ENCODE results near the gene UBQLN4. TPM values are rescaled to one million over a fixed set of nuclear protein-coding genes. Genes with fewer than 3 reads are reported as not detected.
"Not testable (repeated sequence)": the region's sequence is repeated elsewhere in the genome, so short reads cannot be mapped to it uniquely, and the experiment has no call there.

Gene UBQLN4
- total and polyA plus RNA-seq, 5 experiments from 2014 or later: 6.9 to 34.8 (median 9.7) TPM

DNA sequence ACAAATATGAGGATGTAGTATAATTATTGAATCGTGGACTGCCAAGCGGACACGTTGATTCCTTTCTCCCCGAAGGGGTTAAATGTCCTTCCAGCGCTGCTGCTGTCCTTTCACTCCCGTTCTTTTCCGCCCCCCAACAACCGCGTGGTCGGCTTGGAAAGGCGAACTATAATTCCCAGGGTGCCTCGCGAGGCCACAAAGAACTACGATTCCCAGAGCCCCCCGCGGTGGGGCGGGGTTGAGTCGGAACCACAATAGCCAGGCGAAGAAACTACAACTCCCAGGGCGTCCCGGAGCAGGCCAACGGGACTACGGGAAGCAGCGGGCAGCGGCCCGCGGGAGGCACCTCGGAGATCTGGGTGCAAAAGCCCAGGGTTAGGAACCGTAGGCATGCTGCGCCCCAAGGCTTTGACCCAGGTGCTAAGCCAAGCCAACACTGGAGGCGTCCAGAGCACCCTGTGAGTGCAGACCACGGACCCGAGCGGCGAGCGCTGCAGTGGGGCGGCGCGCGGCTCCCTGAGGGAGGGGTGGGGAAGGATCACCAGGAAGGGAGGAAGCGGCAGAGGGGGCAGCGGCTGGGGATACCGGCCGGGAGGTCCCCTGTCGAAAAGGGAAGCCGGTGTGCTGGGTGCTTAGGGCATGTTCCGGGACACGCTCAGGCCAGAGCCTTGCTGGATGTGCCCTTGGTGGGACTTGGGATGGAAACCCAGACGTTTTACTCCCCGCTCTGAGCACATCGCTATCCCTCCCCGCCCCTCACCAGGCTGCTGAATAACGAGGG lies 1.1 kb upstream of the UBQLN4 start, which contains the start of gene LAMTOR2:
Gene LAMTOR2 (plus strand): TSS at position 283 of the 781 bp plus-strand sequence. CDS start 108 bp downstream, at position 391.
- Mint-ChIP-seq H3K36me3 (peaks cover 0 to 16% (median 0%) of the 10 kb centered on the region in 3 donors), H3K27me3 (no peaks in the 10 kb centered on the region), H3K27ac (peak within 1 kb of the TSS; percentile 81 to 97 (median 94)), H3K9me3 (no peaks in the 10 kb centered on the region), H3K4me3 (peak within 1 kb of the TSS; percentile 90 to 100 (median 96)), H3K4me1 (peaks cover 20 to 39% (median 36%) of the 10 kb centered on the region in 4 donors)
- ATAC-seq (peak; percentile 79 to 83), DNase-seq (peak; percentile 89 to 96 (median 93))
- POLR2A ChIA-PET: interaction anchor here (0.7 to 1.9 kb wide), 2 partner anchors 34 to 78 kb away, joined by 3 to 12 read pairs; partner anchors contain the start of gene SSR2

DNA sequence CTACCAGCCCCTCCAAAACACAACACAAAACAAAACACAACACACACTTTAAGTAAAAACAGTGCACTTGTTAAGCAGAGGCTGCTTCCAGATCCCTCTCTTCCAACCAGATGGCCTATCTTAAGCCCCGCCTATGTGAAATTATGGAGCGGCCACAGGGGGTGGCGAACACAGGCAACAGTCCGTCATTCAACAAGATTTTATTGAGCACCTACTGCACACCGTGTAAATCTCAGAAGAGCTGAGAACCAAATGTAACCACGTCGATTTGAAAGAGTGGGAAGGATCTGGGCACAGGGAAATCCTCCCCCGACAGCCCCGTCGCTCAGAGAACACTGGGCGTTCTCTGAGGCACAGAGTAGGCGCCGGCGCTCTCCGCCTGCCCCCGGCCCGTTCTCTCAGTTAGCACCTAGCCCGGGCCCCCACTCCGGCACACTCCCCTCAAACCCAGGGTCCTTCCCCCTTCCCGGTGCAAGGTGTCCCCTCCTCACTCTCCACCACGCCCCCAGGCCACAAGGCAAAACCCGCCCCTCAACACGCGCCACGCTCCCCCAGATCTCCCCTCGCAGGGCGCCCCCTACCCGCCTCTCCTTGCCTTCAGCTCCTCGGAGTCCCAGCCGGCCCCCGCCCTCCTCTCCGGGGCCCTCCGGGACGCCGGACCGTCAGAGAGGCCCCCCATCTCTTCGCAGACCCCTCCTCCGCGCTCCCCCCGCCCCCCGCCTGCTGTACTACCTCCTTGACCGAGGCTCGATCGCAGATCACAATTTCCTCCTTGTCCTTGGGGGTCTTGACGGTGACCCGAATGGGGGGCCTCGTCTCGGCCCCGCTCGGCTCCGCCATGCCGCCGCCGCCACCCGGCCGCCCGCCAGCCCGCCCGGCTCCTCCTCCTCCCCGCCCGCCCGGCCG lies 483 bp downstream of the UBQLN4 start:
- H3K9me3 Mint-ChIP-seq: no peaks in the 10 kb centered on the region
- POLR2A ChIA-PET: interaction anchor here (0.6 to 1.9 kb wide), 5 partner anchors 31 to 972 kb away, joined by 3 to 12 read pairs (median 4); partner anchors contain the start of genes KHDC4 and SSR2
- peak; percentile 51 to 52 for ATAC-seq

DNA sequence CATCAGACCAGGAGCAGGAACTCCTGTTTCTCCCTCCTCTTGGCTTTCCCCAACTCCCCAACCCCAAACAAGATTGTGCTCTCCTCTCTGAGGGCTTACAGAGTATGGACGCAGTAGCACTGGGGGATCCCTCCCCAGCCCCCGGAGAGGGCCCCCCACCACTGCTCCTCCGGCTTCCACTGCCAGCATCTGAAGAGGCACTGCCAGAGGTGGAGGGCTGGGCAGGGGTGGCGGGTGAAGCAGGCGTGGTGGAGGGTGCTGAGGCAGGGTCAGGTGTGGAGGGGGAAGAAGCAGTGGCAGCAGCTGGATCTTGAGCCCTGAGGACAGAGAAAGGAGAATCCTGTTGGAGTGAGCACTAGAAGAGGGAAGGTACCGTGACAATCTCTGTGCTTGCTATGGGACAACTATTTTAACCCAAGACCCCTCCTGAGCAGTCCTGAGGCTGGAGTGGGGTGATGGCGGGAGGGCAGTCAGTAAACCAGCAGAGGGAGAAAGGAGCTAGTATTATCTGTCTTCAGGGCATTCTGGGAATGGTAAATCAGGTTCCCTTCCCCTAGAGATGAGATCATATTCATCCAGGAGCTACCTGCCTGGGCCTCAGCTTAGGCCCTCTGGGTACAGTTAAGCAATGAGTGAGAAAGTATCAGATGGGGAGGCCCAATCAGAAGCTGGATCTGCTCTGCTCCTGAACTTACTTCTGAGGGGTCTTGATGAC lies 2.4 kb downstream of the UBQLN4 start:
- peak overlapping the region in 5 of 10 donors; percentile 5 to 72 (median 22) for H3K4me3 Mint-ChIP-seq

More for the DNA sequence above, 483 bp downstream of the UBQLN4 start:
- H3K27ac Mint-ChIP-seq: peak overlapping the region; percentile 58 to 91 (median 88)
- peaks cover 20 to 39% (median 36%) of the 10 kb centered on the region in 4 donors for H3K4me1 Mint-ChIP-seq
- no peaks in the 10 kb centered on the region for H3K27me3 Mint-ChIP-seq
- peak; percentile 59 to 87 (median 68) for DNase-seq
- peaks cover 0 to 23% (median 0%) of the 10 kb centered on the region in 3 donors for H3K36me3 Mint-ChIP-seq
- H3K4me3 Mint-ChIP-seq: peak overlapping the region; percentile 86 to 100 (median 92)

DNA sequence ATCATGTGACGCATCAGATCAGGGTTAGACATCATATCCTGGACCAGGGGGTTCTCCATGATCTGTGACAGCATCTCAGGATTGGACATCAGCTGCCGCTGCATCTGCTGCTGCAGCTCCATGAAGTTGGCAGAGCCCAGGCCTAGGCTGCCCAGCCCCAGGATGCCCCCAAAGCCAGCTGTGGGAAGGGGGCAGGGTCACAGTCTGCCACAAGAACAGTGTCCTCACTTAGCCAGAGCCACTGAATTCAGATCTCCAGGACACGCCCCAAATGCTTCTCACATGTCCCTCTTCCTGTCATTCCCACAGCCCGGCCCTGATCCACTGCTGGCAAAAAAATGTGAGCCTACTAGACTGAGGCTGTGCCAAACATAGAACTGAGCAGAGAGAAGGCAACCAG lies 3.2 kb downstream of the UBQLN4 start:
- peaks cover 14 to 29% (median 25%) of the 10 kb centered on the region in 4 donors for H3K4me1 Mint-ChIP-seq
- peak overlapping the region in 1 of 10 donors; percentile 31 for H3K27ac Mint-ChIP-seq
- no peak for ATAC-seq
- peaks cover 0 to 22% (median 0%) of the 10 kb centered on the region in 3 donors for H3K36me3 Mint-ChIP-seq
- H3K4me3 Mint-ChIP-seq: peak overlapping the region in 1 of 10 donors; percentile 63
- DNase-seq: no peak
- H3K9me3 Mint-ChIP-seq: no peaks in the 10 kb centered on the region
- POLR2A ChIA-PET: interaction anchor here (0.6 kb wide), 1 partner anchor 101 kb away, joined by 3 read pairs; no protein-coding TSS in a partner anchor
- H3K27me3 Mint-ChIP-seq: no peaks in the 10 kb centered on the region

More for the DNA sequence above, 2.4 kb downstream of the UBQLN4 start:
- no peaks in the 10 kb centered on the region for H3K9me3 Mint-ChIP-seq
- H3K4me1 Mint-ChIP-seq: peaks cover 16 to 34% (median 31%) of the 10 kb centered on the region in 4 donors
- POLR2A ChIA-PET: interaction anchor here (0.6 to 1.3 kb wide), 3 partner anchors 29 to 778 kb away, joined by 3 to 4 read pairs (median 3); partner anchors contain the start of gene CLK2
- peaks cover 0 to 20% (median 0%) of the 10 kb centered on the region in 3 donors for H3K36me3 Mint-ChIP-seq
- peak overlapping the region in 1 of 10 donors; percentile 10 for H3K27ac Mint-ChIP-seq
- no peaks in the 10 kb centered on the region for H3K27me3 Mint-ChIP-seq
- DNase-seq: no peak
- ATAC-seq: no peak

DNA sequence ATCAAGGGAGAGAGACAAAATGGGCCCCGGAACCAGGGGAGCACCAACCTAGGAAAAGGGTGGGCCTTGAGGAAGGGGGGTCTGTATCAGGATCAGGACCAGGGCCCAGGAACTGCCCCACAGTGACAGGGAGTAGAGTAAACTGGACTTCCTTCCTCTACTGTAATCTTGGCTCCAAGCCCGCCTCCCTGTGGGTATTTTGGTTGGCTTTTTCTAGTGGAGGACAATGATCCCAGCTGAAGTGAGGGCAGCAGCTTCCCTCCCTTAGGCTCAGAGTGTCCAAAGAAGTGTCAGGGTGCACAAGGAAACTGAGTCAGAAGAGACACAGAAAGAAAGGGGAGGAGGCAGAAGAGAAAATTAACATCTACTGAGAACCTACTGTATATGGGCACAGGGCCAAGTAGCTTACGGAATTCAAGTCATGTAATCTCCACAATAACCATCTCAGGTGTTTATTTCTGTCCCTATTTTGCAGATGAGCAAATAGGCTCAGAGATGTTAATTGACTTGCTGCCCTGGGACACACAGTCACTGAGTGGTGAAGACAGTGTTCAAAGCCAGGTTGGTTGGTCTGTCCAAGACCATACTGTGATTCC lies 4.8 kb downstream of the UBQLN4 start:
- POLR2A ChIA-PET: no interaction called here
- no peak overlapping the region for H3K27ac Mint-ChIP-seq

DNA sequence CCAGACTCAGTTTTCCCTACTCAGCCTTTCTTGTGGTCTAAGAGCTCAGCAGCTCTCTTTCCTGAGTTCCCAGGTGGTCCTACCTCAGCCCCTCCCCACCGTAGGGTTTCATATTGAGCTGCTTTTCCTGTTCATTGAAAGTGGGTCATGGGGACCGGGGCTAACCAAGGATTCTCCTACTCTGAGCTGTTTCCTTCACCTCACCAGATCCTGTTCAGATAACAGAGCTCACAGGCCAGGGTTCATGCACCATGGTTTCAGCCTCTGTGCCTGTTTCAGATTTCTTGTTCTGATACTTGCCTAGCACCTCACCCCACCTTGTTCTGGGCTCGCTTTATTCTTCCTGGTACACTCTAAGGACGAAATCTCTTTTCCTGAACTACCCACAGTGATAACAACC lies 8.5 kb downstream of the UBQLN4 start:
- Mint-ChIP-seq H3K27me3 (no peaks in the 10 kb centered on the region), H3K36me3 (peaks cover 0 to 54% (median 9%) of the 10 kb centered on the region in 3 donors), H3K9me3 (no peaks in the 10 kb centered on the region), H3K4me3 (no peak overlapping the region), H3K4me1 (peaks cover 0 to 7% (median 6%) of the 10 kb centered on the region in 4 donors), H3K27ac (peak overlapping the region in 3 of 10 donors; percentile 4 to 36 (median 13))
- ATAC-seq (no peak), DNase-seq (no peak)
- POLR2A ChIA-PET: interaction anchor here (0.6 kb wide), 1 partner anchor 392 kb away, joined by 3 read pairs; no protein-coding TSS in a partner anchor

More for the DNA sequence above, 4.8 kb downstream of the UBQLN4 start:
- Mint-ChIP-seq H3K36me3 (peaks cover 0 to 28% (median 0%) of the 10 kb centered on the region in 3 donors), H3K27me3 (no peaks in the 10 kb centered on the region), H3K4me1 (peaks cover 11 to 25% (median 18%) of the 10 kb centered on the region in 4 donors), H3K4me3 (no peak overlapping the region), H3K9me3 (no peaks in the 10 kb centered on the region)
- no peak for DNase-seq
- no peak for ATAC-seq

DNA sequence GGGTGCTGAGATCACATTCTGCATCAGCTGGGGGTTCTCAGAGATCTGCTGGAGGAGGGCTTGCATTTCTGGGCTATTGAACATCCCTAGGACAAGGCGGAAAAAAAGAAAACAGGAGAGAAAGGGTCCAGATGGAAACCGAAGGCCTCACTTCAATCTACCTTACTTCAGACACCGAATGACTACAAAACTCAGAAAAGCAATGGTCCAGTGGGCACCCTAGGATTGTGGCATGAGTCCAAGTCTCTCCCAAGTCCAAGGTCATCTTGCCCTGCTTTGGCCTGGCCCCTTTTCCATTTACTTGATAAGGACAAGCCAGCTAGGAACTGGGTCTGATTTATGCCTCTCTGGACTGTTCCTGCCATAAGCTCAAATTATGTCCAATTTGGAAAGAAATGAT lies 10.8 kb downstream of the UBQLN4 start:
- DNase-seq (no peak), ATAC-seq (no peak)
- Mint-ChIP-seq H3K27me3 (no peaks in the 10 kb centered on the region), H3K27ac (peak overlapping the region in 1 of 10 donors; percentile 79), H3K9me3 (no peaks in the 10 kb centered on the region), H3K4me3 (no peak overlapping the region), H3K4me1 (peaks cover 0 to 7% (median 6%) of the 10 kb centered on the region in 4 donors), H3K36me3 (peaks cover 0 to 49% (median 12%) of the 10 kb centered on the region in 3 donors)
- POLR2A ChIA-PET: no interaction called here

DNA sequence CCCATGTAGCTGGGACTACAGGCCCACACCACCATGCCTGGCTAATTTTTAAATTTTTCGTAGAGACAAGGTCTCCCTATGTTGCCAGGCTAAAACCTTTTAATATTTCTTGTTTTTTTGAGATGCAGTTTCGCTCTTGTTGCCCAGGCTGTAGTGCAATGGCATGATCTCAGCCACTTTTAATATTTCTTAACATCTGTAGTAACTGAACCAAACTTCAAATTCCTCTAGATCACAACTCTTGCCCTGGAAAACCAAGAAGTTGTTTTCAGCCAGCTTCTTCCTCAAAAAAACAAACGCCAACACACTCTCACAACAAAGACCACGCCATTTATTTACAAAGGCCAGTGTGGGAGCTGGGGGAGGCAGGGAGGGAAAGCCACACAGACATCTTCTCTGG lies 18.6 kb downstream of the UBQLN4 start:
- H3K4me3 Mint-ChIP-seq, H3K27me3 Mint-ChIP-seq, H3K27ac Mint-ChIP-seq, DNase-seq, POLR2A ChIA-PET, ATAC-seq, H3K9me3 Mint-ChIP-seq, H3K4me1 Mint-ChIP-seq: not testable (repeated sequence)
- H3K36me3 Mint-ChIP-seq: peaks cover 0 to 26% (median 3%) of the 10 kb centered on the region in 3 donors

DNA sequence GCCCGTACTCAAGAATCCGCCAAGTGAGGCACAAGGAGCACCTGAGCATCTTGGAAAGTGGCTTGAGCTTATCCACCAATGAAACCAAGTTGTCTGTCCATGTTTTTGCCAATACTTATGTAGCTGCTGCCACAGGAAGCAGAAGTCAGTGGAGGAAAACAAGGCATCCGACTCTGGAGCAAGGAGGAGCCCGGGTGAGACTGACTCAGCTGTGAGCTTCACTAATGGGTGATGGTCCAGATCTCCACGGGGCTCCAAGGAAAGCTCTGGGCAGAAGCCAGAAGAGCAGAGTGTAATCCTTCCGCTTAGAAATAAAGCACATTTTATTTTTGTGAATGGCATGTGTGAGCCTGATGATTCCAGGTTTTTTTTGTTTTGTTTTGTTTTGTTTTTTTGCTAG lies 20.6 kb downstream of the UBQLN4 start:
- POLR2A ChIA-PET: no interaction called here
- Mint-ChIP-seq H3K36me3 (peaks cover 0 to 15% (median 0%) of the 10 kb centered on the region in 3 donors), H3K27ac (peak overlapping the region in 1 of 10 donors; percentile 20), H3K27me3 (no peaks in the 10 kb centered on the region), H3K4me3 (no peak overlapping the region), H3K9me3 (no peaks in the 10 kb centered on the region), H3K4me1 (no peaks in the 10 kb centered on the region)
- DNase-seq: no peak
- ATAC-seq: no peak

DNA sequence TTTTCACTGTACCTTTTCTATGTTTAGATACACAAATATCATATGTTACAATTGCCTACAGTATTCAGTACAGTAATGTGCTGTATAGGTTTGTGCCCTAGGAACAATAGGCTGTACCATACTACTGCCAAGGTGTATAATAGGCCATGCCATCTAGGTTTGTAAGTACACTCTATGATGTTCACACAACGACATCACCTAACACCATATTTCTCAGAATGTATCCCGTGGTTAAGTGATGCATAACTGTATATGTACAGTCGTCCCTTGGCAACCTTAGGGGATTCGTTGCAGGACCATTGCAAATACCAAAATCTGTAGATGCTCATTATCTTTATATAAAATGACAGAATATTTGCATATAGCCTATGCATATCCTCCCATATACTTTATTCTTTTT lies 27.0 kb downstream of the UBQLN4 start:
- H3K4me3 Mint-ChIP-seq: no peak overlapping the region

DNA sequence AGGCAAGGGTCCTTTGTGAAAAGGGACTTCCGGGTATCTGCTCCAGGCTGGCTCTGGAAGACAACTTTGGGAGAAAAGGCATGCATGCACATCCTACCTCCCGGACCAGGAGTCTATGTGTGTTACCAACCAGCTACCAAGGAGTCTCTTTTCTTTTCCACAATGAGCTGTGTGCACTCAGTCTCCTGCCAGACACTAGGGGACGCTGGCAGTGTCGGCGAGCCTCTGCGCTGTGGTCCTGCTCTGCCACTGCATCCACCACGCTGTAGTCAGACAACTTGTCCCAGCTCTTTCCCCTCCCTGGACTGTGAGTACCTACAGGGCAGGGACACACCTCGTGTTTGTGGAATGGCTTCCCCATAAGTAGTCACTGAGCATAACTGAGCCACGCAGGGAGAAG lies 27.7 kb downstream of the UBQLN4 start:
- H3K4me1 Mint-ChIP-seq: peaks cover 0 to 11% (median 6%) of the 10 kb centered on the region in 4 donors
- H3K4me3 Mint-ChIP-seq: no peak overlapping the region
- POLR2A ChIA-PET: interaction anchor here (0.5 kb wide), 1 partner anchor 15 kb away, joined by 4 read pairs; no protein-coding TSS in a partner anchor
- no peak overlapping the region for H3K27ac Mint-ChIP-seq
- no peaks in the 10 kb centered on the region for H3K9me3 Mint-ChIP-seq
- DNase-seq (peak in 5 of 10 donors; percentile 16 to 31 (median 25)), ATAC-seq (peak; percentile 85 to 89)
- peaks cover 0 to 7% (median 4%) of the 10 kb centered on the region in 5 donors for H3K27me3 Mint-ChIP-seq
- no peaks in the 10 kb centered on the region for H3K36me3 Mint-ChIP-seq

More for the DNA sequence above, 27.0 kb downstream of the UBQLN4 start:
- POLR2A ChIA-PET: no interaction called here
- ATAC-seq: no peak
- peaks cover 0 to 7% (median 4%) of the 10 kb centered on the region in 5 donors for H3K27me3 Mint-ChIP-seq
- H3K36me3 Mint-ChIP-seq: no peaks in the 10 kb centered on the region
- no peak for DNase-seq
- no peaks in the 10 kb centered on the region for H3K9me3 Mint-ChIP-seq
- H3K27ac Mint-ChIP-seq: no peak overlapping the region
- peaks cover 0 to 8% (median 5%) of the 10 kb centered on the region in 4 donors for H3K4me1 Mint-ChIP-seq
